NB4 (cell line): ENCODE data around the gene FAM32A.

Experiments
- MAX ChIP-seq: IDR thresholded peaks from 2 replicates; pipeline ENCODE4 v1.6.1; 2011; ENCODE audit warnings: low read depth, low read length
- POLR2A ChIP-seq: IDR thresholded peaks from 2 replicates; pipeline ENCODE4 v1.6.1; 2011; ENCODE audit warnings: mild to moderate bottlenecking; ENCODE audit not compliant: insufficient read length; ENCODE audit errors: extremely low read depth

GRCh38 chr19:16218851-16219250, 33.6 kb downstream of the FAM32A start:
- TF ChIP-seq MAX (no peak), POLR2A (no peak)
